Right lobe of liver (tissue), 4 donors: ENCODE measurements around the gene GSG1L.

Source experiments
- CTCF ChIP-seq, 4 donors: fragments of 200-600 bp in 3 of 4; fragments of 450-650 bp in 1 of 4; IDR thresholded peaks; one replicate each; pipeline versions ENCODE4 v1.5.1 to v1.8.0; 2016 to 2022; ENCODE audit warnings: antibody characterized with exemption in 4 of 4, mild to moderate bottlenecking in 2 of 4
- POLR2A ChIP-seq: fragments of 450-650 bp; IDR thresholded peaks from one replicate; pipeline ENCODE4 v1.6.1; 2017; ENCODE audit warnings: antibody characterized with exemption, mild to moderate bottlenecking
- donor health status: DM: no; HTN: no; CAD: no.
- donor health status: DM: no; HTN: no; CAD: no.
- donor health status: DM: no; HTN: yes; CAD: no.

- TF ChIP-seq CTCF (IDR thresholded peaks at IDR 0.05) (no peak), POLR2A (no peak)
These were observed 172.6 kb downstream of the GSG1L start for GRCh38 chr16:27890866-27891265.
